Prostate gland (tissue), 2 donors: Measurements from ENCODE around the gene REEP6. TPM values are rescaled to one million over a fixed set of nuclear protein-coding genes. Genes with fewer than 3 reads are reported as not detected.

ENCODE experiments used
- DNase-seq: peaks from one replicate; pipeline ENCODE4 v3.0.0-alpha.2; 2019; ENCODE audit warnings: low spot score
- H3K27ac ChIP-seq, 2 donors: fragments of 200-600 bp; sonication (generic); 2 replicates each; pipeline ENCODE4 v1.5.1; 2017 to 2019
- H3K27me3 ChIP-seq: fragments of 200-600 bp; sonication (generic); replicated peaks from 2 replicates; pipeline ENCODE4 v1.5.1; 2019; ENCODE audit not compliant: insufficient read depth
- H3K36me3 ChIP-seq, 2 donors: fragments of 200-600 bp; sonication (generic); 1 replicate in 1 of 2; 2 replicates in 1 of 2; pipeline versions ENCODE4 v1.5.1 to v1.8.1; 2017 to 2019
- H3K4me1 ChIP-seq: fragments of 200-600 bp; sonication (generic); replicated peaks from 2 replicates; pipeline ENCODE4 v1.5.1; 2019
- H3K4me3 ChIP-seq, 2 donors: fragments of 200-600 bp; sonication (generic); 2 replicates each; pipeline ENCODE4 v1.5.1; 2017 to 2019
- H3K9me3 ChIP-seq: fragments of 200-600 bp; sonication (generic); 2 replicates; pipeline ENCODE4 v1.5.1; 2017
- CTCF ChIP-seq, 4 experiments: fragments of 200-600 bp in 2 of 4; fragments of 450-650 bp in 2 of 4; sonication (generic) in 2 of 4; IDR thresholded peaks; 1 replicate in 3 of 4; 2 replicates in 1 of 4; pipeline ENCODE4 v1.5.1; 2016 to 2019; ENCODE audit warnings: antibody characterized with exemption in 4 of 4, mild to moderate bottlenecking in 2 of 4, moderate library complexity in 2 of 4
- POLR2A ChIP-seq: fragments of 450-650 bp; IDR thresholded peaks from one replicate; pipeline ENCODE4 v1.6.1; 2016; ENCODE audit warnings: antibody characterized with exemption, mild to moderate bottlenecking
- POLR2AphosphoS5 ChIP-seq: sonication (generic); formaldehyde crosslinking; IDR thresholded peaks from one replicate; pipeline ENCODE4 v1.6.1; 2017; ENCODE audit warnings: antibody characterized with exemption
- WGBS: methylation state at CpG from one replicate; pipeline ENCODE4 v1.1.5; 2018; 5-methylcytosine and 5-hydroxymethylcytosine counted together
- intact Hi-C: fragments of 100-400 bp; cut with DNase I; formaldehyde crosslinking; loops from one replicate; pipeline ENCODE4 v1.14.2; 2022
- total RNA-seq, 2 donors: library from RNA; depleted of rRNA; stranded (reverse); fragments of >200 nt; gene quantifications; one replicate each; pipeline ENCODE4 v1.1.0, GENCODE V29; 2016

The REEP6 gene
- total RNA-seq, 2 donors from 2014 or later, result 61.9 to 349 TPM

DNA sequence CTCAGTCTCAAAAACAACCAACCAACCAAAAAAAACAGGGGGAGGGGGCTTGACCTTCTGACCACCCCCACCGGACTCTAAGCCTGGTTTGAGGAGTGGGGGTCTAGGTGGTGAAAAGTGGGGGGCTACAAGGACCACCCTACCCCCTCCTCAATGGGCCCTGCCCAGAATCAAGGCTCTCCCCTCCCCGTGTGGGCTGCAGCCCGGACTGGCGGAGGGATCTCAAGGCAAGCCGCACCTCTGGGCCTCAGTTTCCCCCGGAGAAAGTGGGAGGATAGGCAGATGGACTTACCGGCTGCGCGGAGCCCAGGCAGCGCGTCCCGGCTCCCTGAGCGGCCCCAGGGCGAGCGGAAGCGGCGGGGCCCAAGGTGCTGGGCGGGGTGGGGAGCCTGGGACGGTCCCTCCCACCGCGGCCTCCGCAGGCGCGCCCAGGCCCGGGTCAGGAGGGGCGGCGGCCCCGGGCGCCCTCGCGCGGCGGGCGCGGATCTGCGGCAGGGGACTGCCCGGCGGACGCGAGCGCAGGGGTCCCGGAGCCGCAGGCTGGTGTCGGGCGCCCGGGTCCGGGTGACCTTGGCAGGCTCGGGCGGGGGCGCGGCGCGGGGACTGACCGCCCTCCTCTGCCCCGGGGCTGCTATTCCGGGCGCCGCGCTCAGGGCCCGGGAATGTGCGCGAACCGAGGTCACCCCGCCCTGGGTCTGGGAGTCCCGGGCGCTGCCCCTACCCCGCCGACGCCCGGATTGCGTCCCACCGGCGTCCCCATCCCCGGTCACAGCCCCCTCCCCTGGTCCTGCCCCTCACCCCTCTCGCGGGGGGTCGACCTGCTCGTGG is 21.9 kb downstream of the REEP6 start, which contains the start of gene ADAMTSL5:
Gene ADAMTSL5 (minus strand): TSS at position 349 of the 828 bp plus-strand sequence. CDS start 2,076 bp downstream, outside the sequence.
- WGBS, result 7% methylated on average over 47 of the region's 78 CpGs
- no peaks in the 10 kb centered on the region for H3K4me1 ChIP-seq
- no peak for DNase-seq

DNA sequence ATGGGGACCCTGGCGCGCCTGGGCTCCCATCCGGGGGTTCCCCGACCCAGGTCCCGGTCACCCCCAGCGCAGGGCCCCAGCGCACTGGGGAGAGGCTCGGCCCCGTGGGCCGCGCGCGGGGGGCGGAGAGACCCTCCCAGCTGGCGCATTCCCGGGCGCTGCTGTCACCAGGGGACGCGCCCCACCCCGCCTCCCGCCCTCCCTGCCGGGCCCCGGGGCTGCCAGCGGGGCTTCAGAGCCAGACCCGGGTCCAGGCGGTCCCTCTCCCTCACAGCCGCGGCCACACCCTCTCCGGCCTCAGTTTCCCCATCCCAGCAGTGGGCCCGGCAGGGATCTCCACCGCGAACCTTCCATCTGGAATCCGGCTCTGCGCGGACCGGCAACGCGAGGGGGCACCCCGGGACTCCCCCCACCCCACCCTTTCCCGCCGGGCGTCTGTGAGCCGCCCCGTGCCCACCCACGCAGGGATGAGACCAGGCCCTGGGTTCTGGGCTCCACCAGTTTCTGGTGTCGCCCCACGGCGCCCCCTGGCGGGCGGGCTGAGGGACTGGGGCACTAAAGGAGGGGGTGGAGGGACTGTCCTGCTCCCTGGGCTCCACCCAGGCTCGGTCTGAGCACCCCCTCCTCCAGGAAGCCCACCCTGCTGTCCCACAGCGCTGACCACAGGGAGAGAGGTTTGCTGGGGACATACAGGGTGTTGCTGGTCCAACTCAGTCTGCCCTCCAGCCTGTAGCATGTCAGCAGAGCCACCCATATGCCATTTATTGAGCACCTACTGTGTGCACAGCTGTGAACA is 22.7 kb downstream of the REEP6 start:
- 4% methylated on average over 32 of the region's 52 CpGs for WGBS
- TF ChIP-seq CTCF (IDR thresholded peaks at IDR 0.05) (peak; percentile 11 to 49 (median 42)), POLR2AphosphoS5 (no peak), POLR2A (no peak)

More for the DNA sequence above, 21.9 kb downstream of the REEP6 start, which contains the start of gene ADAMTSL5:
- H3K27me3 ChIP-seq, result peaks cover 3% of the 10 kb centered on the region
- H3K4me3 ChIP-seq, result peak within 1 kb of the TSS; percentile 32 to 37
- TF ChIP-seq POLR2A (no peak), POLR2AphosphoS5 (no peak), CTCF (IDR thresholded peaks at IDR 0.05) (peak in 1 of 4 experiments; percentile 45)
- H3K36me3 ChIP-seq, result no peaks in the 10 kb centered on the region
- intact Hi-C loops, result no loop called here
- no peaks in the 10 kb centered on the region for H3K9me3 ChIP-seq
- peak within 1 kb of the TSS in 1 of 2 donors; percentile 42 for H3K27ac ChIP-seq

GRCh38 chr19:1514295-1514661 is 23.3 kb downstream of the REEP6 start:
- TF ChIP-seq POLR2A (no peak), CTCF (IDR thresholded peaks at IDR 0.05) (peak in 1 of 4 experiments; percentile 0), POLR2AphosphoS5 (no peak)
- H3K36me3 ChIP-seq, result no peaks in the 10 kb centered on the region
- no peaks in the 10 kb centered on the region for H3K4me1 ChIP-seq
- no peak overlapping the region for H3K27ac ChIP-seq
- H3K27me3 ChIP-seq, result peaks cover 3% of the 10 kb centered on the region
- H3K9me3 ChIP-seq, result no peaks in the 10 kb centered on the region
- no peak for DNase-seq
- intact Hi-C loops, result no loop called here
- H3K4me3 ChIP-seq, result no peak overlapping the region
- 79% methylated on average over 10 of the region's 10 CpGs for WGBS

More for the DNA sequence above, 22.7 kb downstream of the REEP6 start:
- H3K36me3 ChIP-seq, result no peaks in the 10 kb centered on the region
- peaks cover 3% of the 10 kb centered on the region for H3K27me3 ChIP-seq
- no peaks in the 10 kb centered on the region for H3K4me1 ChIP-seq
- peak overlapping the region; percentile 32 to 37 for H3K4me3 ChIP-seq
- no peaks in the 10 kb centered on the region for H3K9me3 ChIP-seq
- intact Hi-C loops, result no loop called here
- no peak for DNase-seq
- peak overlapping the region in 1 of 2 donors; percentile 42 for H3K27ac ChIP-seq

- TF ChIP-seq POLR2A (no peak), POLR2AphosphoS5 (no peak), CTCF (IDR thresholded peaks at IDR 0.05) (no peak)
- H3K27ac ChIP-seq, result no peak overlapping the region
- no peak for DNase-seq
- H3K4me1 ChIP-seq, result no peaks in the 10 kb centered on the region
- intact Hi-C loops, result no loop called here
- H3K36me3 ChIP-seq, result no peaks in the 10 kb centered on the region
- H3K4me3 ChIP-seq, result no peak overlapping the region
- peaks cover 3% of the 10 kb centered on the region for H3K27me3 ChIP-seq
- 61% methylated on average over 14 of the region's 14 CpGs for WGBS
- no peaks in the 10 kb centered on the region for H3K9me3 ChIP-seq
Observed at GRCh38 chr19:1514986-1515721, 24.2 kb downstream of the REEP6 start.
